ACHN (cell line): ENCODE results near the gene IFNL4.
"Not testable (repeated sequence)": the region's sequence is repeated elsewhere in the genome, so short reads cannot be mapped to it uniquely, and the experiment has no call there.

Experiments used
- DNase-seq: peaks from one replicate; pipeline ENCODE4 v3.0.0-alpha.2; 2015
- in situ Hi-C: cut with HindIII; loops from 2 replicates; pipeline ENCODE4 v1.10.0; 2017; ENCODE audit warnings: low sequenced_read_pairs, low pct_ligation_motif_present, low pct_unique_long_range_greater_than_20kb

IFNL4 gene

GRCh38 chr19:39248806-39249205 lies at the start of gene IFNL4:
Gene IFNL4, minus strand, starts transcription at chr19:39248856.
- DNase-seq = no peak
- in situ Hi-C loops = no loop called here

- no peak for DNase-seq
- in situ Hi-C loops = no loop called here
Observed at GRCh38 chr19:39297931-39298634, 49.4 kb upstream of the IFNL4 start.

- in situ Hi-C loops = no loop called here
- no peak for DNase-seq
Observed at GRCh38 chr19:39296906-39297305, 48.2 kb upstream of the IFNL4 start.

- in situ Hi-C loops = no loop called here
- DNase-seq = no peak
Observed at GRCh38 chr19:39296055-39296645, 47.5 kb upstream of the IFNL4 start, which contains the start of gene IFNL1. Gene IFNL1, plus strand, starts transcription at chr19:39296407. Its CDS starts 15 bp downstream, at chr19:39296422.

GRCh38 chr19:39293394-39293793 lies 44.7 kb upstream of the IFNL4 start:
- in situ Hi-C loops = no loop called here
- DNase-seq = no peak

GRCh38 chr19:39284032-39284431 lies 35.4 kb upstream of the IFNL4 start:
- in situ Hi-C loops = no loop called here
- DNase-seq = no peak

- in situ Hi-C loops = no loop called here
- no peak for DNase-seq
Observed at GRCh38 chr19:39282021-39282420, 33.4 kb upstream of the IFNL4 start.

GRCh38 chr19:39277598-39277997 lies 28.9 kb upstream of the IFNL4 start:
- no peak for DNase-seq
- in situ Hi-C loops = no loop called here

GRCh38 chr19:39276740-39277139 lies 28.1 kb upstream of the IFNL4 start:
- no peak for DNase-seq
- in situ Hi-C loops = no loop called here

- in situ Hi-C loops = no loop called here
- DNase-seq = no peak
Observed at GRCh38 chr19:39275578-39275977, 26.9 kb upstream of the IFNL4 start.

GRCh38 chr19:39273859-39274258 lies 25.2 kb upstream of the IFNL4 start:
- in situ Hi-C loops = not testable (repeated sequence)

GRCh38 chr19:39270036-39270871 lies 21.6 kb upstream of the IFNL4 start:
- in situ Hi-C loops = no loop called here
- DNase-seq = no peak

More at GRCh38 chr19:39273859-39274258, 25.2 kb upstream of the IFNL4 start:
- DNase-seq = not testable (repeated sequence)

GRCh38 chr19:39269369-39269768 lies 20.7 kb upstream of the IFNL4 start:
- DNase-seq, in situ Hi-C loops: not testable (repeated sequence)

GRCh38 chr19:39268531-39269223 lies 20.0 kb upstream of the IFNL4 start:
- DNase-seq, in situ Hi-C loops: not testable (repeated sequence)

- in situ Hi-C loops, DNase-seq: not testable (repeated sequence)
Observed at GRCh38 chr19:39268085-39268484, 19.4 kb upstream of the IFNL4 start, which contains the start of gene IFNL2. Gene IFNL2, plus strand, starts transcription at chr19:39268396. Its CDS starts 173 bp downstream, at chr19:39268569.

- DNase-seq = no peak
- in situ Hi-C loops = no loop called here
Observed at GRCh38 chr19:39265321-39265916, 16.8 kb upstream of the IFNL4 start.

GRCh38 chr19:39264306-39265290 lies 15.9 kb upstream of the IFNL4 start:
- no peak for DNase-seq
- in situ Hi-C loops = no loop called here
